NCI-H2171 treated with DMSO at 0.1 percent for 48 hours (cell line): Measurements from ENCODE around the gene CX3CL1.
A peak's percentile ranks its signal among the peaks of the same experiment; 100 is the strongest.
"Not testable (repeated sequence)": the region's sequence is repeated elsewhere in the genome, so short reads cannot be mapped to it uniquely, and the experiment has no call there.

Source experiments
- DNase-seq: peaks from one replicate; lab custom pipeline; 2025; lab: John Stamatoyannopoulos, UW

Gene CX3CL1

DNA sequence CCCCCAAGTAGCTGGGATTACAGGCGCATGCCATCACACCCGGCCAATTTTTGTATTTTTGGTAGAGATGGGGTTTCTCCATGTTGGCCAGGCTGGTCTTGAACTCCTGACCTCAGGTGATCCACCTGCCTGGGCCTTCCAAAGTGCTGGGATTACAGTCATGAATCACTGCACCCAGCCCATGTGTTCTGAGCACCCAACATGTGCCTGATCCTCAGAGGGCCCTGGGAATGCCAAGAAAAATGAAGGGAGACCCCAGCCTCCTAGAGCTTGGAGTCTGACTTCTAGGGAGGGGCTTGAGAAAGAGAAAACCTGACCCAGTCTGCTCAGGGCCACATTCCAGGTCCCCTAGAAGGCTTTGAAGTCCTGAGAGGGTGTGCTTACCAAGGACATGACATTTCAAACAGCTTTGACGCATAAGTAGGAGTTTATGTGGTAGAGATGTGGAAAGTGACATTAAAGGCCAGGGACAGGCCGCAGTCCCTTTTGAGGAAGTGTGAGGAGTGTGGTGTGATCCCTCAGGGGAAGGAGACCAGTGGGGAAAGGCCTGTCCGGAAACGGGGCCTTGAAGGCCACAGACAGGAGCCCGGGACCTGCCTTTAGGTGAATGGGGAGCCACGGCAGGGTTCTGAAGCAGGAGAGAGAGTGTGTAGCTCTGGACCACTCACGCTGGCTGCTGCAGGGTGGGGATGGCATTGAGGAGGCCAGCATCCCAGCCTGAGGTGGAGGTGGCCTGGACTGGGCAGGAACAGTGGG lies 14.8 kb upstream of the CX3CL1 start:
- no peak for DNase-seq

DNA sequence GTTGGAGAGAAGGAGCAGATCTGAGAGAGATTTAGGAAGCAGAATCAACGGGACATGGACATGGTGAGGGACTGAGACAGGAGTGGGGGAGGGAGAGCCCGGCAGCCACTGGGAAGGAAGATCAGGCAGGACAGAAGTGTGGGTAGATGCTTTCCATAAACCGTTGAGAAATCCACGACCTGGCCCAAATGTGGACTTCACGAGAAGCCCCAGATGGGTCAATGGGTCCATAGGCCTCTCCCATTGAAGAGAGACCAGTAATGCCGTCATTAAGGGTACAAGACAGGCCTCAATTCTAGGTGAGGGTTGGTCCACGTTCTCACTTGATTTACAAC lies 14.2 kb upstream of the CX3CL1 start:
- no peak for DNase-seq

DNA sequence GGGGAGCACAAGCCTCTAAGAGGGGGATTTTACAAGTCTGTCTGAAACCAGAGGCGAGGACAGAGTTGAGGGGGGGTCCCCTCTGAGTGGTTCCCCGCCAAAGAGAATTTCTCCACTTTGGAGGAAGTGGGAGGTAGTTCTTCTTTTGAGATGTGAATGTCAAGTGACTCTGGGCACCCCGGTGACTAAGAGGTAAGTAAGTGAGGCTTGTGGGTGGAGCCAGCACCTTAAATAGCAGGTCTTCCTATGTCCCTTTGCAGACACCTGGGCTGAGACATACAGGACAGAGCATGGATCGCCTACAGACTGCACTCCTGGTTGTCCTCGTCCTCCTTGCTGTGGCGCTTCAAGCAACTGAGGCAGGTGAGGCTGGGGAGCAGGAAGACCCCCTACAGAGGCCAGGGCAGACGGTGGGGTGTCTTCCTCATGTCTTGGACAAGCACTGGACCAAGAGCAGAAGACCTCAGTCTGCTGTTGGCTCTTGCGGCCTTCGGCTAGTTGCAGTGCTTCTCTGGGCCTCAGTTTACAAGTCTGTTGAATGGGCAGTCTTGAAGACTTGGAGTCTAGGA lies 13.7 kb upstream of the CX3CL1 start, which contains the start of gene CCL22:
Gene CCL22, plus strand, starts transcription at position 257 of the 569 bp plus-strand sequence. Its CDS starts 34 bp downstream, at position 291.
- no peak for DNase-seq

DNA sequence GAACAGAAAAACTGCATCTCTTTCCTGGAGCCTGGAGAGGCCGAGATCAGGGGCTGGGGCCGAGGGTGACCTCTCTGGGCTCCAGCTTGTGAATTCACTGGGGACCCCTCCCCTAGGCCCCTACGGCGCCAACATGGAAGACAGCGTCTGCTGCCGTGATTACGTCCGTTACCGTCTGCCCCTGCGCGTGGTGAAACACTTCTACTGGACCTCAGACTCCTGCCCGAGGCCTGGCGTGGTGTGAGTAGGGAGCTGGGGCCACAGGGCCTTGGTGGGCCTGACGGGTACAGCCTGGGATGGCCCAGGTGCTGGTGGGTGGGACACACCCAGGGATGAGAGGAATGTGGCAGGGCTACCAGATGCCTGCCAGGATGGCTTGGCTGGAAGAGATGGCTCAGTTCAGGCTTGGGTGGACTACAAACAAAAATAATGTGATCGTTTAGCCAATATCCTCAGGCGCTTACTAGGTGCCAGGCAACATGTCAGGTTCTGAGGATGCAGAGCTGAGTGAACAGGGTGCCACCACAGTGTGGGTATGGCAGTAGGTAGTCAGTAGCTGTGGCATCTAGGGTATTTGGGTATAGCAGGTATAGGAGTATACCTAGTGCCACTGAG lies 11.9 kb upstream of the CX3CL1 start:
- no peak for DNase-seq

- no peak for DNase-seq
Observed at GRCh38 chr16:57361404-57361803, 10.9 kb upstream of the CX3CL1 start.

DNA sequence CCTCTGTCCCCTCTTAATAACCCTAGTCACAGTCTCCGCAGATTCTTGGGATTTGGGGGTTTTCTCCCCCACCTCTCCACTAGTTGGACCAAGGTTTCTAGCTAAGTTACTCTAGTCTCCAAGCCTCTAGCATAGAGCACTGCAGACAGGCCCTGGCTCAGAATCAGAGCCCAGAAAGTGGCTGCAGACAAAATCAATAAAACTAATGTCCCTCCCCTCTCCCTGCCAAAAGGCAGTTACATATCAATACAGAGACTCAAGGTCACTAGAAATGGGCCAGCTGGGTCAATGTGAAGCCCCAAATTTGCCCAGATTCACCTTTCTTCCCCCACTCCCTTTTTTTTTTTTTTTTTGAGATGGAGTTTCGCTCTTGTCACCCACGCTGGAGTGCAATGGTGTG lies 8.1 kb upstream of the CX3CL1 start:
- no peak for DNase-seq

DNA sequence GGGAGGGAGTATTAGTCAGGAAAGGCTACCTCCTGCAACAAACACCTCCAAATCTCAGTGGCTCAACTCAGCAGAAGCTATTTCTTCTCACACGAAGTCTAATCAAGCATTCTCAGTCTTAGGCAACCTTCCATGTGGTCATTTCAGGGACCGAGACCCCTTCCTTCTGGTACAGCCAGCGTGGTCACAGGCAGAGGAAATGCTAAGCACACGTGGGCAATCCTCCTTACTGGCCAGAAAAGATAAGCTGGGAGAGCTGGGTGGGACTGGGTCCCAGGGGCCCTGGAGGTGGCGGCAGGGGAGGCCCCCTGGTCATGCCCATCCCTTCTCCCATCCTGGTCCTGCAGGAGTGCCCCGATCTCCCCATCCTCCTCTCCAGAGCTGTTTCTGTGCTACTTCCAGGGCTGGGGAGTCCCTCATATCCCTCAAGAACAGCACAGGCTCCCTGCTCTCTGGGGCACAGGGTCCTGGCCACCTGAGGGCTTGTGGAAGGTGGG lies 5.7 kb upstream of the CX3CL1 start:
- DNase-seq: no peak

- no peak for DNase-seq
Observed at GRCh38 chr16:57367116-57367752, 5.1 kb upstream of the CX3CL1 start.

GRCh38 chr16:57371494-57372371 lies 557 bp upstream of the CX3CL1 start:
- DNase-seq: no peak

GRCh38 chr16:57373117-57373947 lies 1.0 kb downstream of the CX3CL1 start:
- no peak for DNase-seq

DNA sequence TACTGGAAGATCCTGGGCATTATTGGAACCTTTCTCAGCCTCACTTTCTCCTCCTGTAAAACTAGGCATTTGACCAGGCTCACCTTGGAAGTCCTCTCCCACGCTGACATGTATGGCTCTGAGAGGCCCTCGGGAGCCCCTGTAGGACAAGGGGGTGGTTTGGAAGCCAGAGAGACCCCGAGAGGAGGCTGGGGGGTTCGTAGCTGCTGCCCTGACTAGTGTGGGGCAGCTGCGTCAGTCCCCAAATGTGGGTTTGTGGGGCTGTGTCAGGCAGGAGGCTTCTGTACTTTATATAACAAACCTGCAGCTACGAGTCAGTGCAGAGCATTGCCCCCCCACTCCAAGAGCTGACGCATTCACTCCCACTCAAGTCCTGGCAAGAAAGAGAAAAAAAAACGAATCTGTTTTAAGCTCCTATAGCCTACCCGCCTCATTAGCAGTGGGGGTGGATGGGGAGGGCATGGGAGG lies 1.8 kb downstream of the CX3CL1 start:
- DNase-seq: peak; percentile 7

GRCh38 chr16:57374925-57375465 lies 2.7 kb downstream of the CX3CL1 start:
- not testable (repeated sequence) for DNase-seq

GRCh38 chr16:57376313-57376818 lies 4.1 kb downstream of the CX3CL1 start:
- DNase-seq: no peak

DNA sequence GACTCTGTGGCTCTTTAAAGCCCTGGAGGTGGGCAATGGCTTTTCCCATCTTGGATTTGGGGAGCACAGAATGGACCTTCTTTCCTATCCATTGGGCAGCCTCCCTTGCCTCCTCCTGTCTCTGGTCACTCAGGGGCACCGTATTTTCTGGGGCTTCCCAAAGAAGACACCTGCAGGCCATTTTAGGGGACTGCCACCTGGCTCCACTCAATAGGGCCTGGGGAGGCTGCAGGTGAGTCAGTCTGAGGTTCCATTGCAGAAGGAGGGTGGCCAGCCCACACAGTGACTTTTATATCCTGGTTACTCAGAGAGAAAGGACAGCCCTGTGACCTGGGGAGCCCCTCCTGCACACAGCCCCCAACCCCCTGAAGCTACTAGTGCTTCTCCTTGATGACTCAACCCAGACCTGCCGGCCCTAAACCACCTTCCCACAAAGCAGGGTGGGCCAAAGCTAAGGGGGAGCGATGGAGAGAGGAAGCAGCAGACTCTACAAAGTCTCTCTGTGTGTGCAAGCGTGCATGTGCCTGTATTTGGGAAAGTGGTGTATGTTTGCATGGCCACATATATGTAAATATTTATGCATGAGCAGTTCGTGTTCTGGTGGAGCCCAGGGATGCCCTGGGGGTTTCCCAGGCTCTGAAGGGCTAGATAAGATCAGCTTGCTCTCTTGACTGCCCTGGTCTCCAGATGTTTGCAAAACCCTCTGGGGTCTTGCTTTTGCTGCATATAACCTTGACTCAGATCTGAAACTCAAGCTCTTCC lies 5.0 kb downstream of the CX3CL1 start:
- peak; percentile 24 for DNase-seq

- DNase-seq: no peak
Observed at GRCh38 chr16:57379579-57379978, 7.3 kb downstream of the CX3CL1 start.

- DNase-seq: no peak
Observed at GRCh38 chr16:57380671-57381462, 8.6 kb downstream of the CX3CL1 start.

- DNase-seq: no peak
Observed at GRCh38 chr16:57381791-57382534, 9.7 kb downstream of the CX3CL1 start.
